GM21390 (cell line): ENCODE measurements around the gene RHOU.

Experiments
- ATAC-seq: cut with Tn5 transposase; IDR thresholded peaks from one replicate; pipeline ENCODE4 v1.9.1; 2021; ENCODE audit not compliant: unreplicated experiment

RHOU gene

DNA sequence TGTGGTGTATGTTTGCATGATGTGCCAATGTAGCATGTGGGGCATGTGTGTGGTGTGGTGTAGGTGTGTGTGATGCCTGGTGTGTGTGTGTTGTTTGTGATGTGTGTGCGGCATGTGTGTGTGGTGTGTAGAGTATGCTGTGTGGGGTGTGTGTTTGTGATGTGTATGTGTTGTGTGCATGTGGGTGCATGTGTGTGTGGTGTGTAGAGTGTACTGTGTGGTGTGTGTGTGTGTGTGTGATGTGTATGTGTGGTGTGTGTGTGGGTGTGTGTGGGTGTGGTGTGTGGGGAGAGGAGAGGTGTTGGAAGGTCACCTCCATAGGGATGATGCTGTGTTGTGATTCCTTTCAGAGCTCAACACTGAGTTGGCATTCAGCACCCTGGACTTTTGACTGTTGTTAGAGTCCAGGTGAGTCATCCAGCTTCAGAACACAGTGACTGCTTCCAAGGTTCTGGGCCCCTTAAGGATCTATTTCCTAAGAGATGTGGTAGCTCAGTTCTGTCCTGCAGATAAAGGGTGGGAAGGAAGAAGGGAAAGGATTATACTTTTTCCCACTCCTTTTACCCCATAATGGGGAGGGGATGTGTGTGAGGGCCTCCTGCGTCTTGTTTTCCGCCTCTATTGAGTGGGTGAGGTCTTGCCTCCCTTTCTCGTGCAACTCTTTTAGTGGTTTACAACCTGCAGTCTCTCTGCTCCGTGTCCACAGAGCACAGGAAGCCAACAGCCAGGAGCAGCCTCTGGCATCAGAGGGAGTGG, 47.6 kb downstream of the RHOU start:
- no peak for ATAC-seq

DNA sequence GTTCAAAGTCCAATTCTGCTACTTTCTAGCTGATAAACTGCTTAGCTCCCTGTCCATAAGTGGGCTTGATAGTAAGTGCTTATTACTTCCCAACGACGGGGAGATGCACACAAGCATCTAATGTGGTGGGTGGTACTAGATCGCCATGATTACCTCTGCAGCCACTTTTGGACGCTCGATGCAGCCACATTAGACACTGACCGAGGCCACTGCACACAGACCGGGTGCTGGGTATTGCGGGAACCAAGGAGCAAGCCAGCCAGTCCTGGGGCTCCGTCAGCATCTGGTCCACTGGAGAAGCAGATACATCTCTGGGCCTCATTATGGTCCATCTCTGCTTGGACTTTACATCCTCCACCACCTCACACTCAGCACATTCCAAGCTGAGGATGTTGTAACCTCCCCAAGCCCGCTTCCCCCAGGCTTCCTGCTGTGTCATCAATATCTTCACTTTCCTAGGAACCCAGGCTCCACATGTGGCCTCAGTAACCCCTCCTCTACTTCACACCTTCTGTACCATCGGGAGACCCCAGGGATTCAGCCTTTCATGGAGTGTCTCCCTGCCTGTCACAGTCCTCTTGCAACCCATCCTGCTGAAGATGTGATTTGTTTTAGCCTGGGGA, 48.2 kb downstream of the RHOU start:
- no peak for ATAC-seq

DNA sequence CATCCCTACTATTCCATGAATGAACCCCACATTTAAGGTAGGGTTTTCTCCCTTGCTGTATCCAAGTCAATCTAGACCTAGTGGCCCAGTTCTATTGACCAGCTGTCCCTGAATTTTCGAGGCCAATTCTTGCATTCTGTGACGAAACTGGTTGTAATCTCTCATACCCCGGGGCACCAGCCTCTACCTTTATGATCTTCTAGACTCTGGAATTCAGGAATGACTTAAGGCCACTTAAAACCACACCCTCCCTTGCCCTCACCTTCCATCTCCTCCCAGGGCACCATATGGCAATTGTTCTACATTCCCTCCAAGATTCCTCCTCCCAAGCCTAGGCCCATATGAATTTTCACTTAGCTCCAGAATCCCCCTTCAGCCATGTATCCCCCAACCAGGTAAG, 48.9 kb downstream of the RHOU start:
- ATAC-seq = no peak

DNA sequence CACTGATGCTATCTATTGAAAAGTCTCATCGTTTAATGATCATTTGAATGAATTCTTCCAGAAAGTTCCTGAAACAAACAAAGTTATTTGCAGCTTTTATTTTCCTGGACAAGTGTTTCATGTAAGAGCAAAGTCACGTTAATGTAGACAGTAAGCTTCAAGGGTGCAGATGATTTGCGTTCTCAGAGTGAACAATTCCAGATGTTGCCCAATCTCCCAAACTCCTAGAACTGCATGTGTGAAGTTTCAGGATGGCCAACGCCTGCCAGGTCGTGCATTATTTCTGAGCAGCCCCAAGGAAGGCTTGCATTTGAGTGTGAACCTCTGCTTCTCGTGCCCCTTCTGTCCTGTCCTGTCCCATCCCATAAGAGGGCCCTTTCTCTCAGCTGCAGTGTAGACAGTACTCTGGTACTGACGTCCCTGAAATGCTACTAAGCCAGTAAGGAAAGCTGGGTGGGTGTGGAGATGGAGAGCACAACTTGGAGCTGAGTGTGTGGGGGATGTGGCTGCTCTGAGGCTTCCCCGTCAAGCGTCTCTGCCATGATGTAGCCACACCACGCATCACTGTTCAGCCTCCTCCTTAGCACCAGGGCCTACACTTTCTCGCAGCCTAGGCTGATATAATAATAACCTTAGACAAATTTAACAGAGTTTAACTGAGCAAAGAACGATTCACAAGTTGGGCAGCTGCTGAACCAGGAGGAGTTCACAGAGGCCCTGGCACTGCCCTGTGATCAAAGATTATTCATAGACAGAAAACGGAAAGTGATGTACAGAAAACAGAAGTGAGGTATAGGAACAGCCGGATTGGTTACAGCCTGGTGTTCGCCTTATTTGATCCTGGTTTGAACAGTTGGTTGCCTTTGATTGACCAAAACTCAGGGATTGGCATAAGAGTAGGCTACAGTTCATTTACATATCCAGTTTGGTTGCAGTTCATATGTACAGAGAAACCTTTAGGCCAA, 50.4 kb downstream of the RHOU start:
- no peak for ATAC-seq

DNA sequence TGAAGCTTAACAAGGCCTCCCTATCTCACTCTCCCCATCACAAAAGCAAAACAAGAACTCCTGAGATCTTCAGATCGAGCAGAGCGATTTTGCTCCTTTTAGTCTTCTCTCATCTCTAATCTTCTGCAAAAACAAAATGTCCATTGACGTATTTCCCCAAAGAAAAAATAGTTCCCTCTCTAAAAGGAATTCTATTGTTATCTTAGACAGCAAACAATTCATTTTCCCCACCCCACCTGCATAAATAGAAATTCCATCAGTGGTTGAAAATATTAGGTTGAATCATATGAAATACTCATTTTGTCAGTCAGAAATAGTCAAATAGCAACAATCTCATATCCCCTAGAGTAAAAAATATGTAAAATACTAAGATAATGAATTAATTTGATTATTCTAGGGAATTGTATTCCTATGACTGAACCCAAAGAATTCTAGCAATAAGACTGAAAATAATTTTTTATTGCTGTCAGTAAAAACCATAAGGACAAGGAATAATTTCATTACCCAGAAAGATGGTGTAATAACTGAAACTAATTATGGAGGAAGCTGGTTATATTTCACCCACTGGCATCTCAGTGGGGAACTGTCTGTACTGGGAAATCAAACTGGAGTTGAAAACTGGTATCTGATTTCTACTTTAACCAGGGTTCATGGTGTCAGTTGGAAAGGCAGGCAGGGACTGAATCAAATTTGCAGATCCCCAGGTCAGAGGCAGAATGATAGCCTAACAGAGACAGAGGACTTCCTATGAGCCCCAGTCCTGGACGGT, 51.3 kb downstream of the RHOU start:
- no peak for ATAC-seq

- no peak for ATAC-seq
Measured at GRCh38 chr1:228791791-228792190, 56.5 kb downstream of the RHOU start.

DNA sequence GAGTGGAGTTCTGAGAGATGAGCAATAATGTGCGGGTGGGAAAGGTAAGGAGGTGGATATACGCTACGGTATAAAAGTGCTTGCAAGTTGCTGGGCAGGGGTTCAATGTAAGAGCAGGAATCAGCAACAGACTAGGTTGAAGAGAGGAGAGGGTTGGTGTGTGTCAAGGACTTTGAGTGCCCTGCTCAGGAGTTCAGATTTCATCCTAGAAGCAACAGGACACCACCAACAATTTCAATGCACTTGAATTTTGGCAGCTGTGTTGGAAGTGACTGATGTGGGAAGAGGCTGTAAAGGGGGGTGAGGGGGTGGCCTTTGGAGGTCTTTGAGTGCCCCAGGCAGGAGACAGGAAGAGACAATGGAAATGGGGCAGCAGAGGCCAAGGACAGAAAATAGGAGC, 57.3 kb downstream of the RHOU start:
- ATAC-seq = no peak

- ATAC-seq = no peak
Measured at GRCh38 chr1:228793032-228793431, 57.8 kb downstream of the RHOU start.

DNA sequence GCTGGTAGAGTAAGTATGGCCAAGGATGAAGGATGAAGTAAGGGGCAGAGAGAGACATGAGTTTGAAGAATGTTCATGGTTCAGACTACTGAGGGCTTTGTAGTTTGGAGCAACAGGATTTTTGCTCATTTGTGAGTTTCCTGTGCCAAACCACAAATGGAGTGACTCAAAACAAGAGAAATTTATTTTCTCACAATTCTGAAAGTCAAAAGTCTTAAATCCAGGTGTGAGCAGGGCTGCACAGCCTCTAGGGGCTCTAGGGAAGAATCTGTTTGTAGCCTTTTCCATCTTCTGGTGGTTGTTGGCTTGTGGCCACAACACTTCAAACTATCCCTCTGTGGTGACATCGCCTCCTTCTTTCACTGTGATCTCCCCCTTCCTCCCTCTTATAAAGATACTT, 58.9 kb downstream of the RHOU start:
- ATAC-seq = no peak

GRCh38 chr1:228794810-228795209, 59.5 kb downstream of the RHOU start:
- no peak for ATAC-seq

- no peak for ATAC-seq
Measured at GRCh38 chr1:228795596-228795995, 60.3 kb downstream of the RHOU start.
